NCI-H146 (cell line): ENCODE results near the gene MCTP1.
"Not testable (repeated sequence)": the region's sequence is repeated elsewhere in the genome, so short reads cannot be mapped to it uniquely, and the experiment has no call there.

Experiments used
- DNase-seq: peaks from one replicate; lab custom pipeline; 2025; lab: John Stamatoyannopoulos, UW

MCTP1 gene

DNA sequence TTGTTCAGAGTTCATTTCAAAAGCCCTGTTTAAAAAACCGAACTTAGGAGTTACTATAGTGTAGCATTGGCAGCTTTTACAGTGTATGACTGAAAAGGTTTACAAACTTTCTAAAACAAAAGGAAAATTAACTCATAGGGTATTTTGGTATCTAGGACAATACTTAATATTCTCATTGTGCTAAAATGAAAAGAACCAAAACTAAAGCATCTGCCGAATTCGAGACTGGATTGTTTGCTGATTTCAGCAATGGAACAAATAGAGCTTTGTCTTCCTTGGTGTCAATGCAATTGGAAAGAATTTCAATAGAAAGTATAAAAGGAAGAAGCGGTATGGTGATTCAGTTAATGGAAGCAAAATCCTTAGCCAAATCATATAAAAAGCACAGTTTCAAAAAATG lies 412.4 kb downstream of the MCTP1 start:
- no peak for DNase-seq

DNA sequence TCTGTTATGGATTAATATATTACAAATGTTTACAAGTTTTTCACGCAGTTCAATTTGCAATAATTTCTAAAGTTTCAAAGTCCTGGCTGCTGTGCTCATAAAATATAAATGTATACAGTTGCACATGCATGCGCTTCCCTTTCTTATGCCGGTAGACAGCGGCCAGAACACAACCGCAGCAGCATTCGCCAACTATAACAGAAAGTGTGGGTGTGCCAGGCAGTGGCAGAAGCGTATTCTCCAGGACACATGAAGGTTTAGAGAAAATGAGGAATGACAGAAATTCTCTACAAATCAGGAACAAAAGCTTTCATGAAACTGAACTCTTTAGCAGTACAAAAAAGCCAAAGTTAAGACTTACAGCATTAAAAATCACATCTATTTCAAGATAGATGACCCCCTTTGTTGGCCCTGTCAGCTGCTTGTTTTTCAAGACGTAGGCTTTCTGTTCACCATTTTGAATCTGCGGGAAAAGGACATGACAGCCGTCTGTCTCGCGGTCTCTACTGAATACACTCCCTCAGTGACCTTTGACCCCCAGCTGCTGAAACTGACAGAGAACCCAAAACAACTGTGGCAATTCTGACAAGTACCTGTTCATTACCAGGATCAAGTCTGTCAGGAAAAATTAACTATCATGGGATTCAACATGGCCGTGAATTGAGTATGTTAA lies 414.2 kb downstream of the MCTP1 start:
- peak; percentile 75 for DNase-seq

DNA sequence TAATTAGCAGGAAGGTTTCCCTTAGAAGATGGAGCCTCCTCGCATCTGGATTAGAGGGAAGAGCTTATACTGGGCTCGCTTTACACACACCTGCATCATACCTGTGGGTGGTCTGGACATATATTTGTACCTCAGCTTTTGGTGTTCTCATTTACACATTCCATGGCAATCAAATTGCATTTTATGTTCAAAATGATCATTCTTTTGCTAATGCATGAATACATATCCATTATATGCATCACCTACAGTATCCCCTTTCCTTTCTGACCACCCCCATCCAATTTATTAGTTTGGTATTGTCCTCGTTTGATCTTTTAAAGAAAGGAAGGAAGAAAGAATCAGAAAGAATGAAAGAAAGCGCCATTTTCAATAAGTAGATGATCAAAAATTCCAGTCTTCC lies 415.0 kb downstream of the MCTP1 start:
- DNase-seq = peak; percentile 56

GRCh38 chr5:94863951-94864350 lies 420.9 kb downstream of the MCTP1 start:
- no peak for DNase-seq

DNA sequence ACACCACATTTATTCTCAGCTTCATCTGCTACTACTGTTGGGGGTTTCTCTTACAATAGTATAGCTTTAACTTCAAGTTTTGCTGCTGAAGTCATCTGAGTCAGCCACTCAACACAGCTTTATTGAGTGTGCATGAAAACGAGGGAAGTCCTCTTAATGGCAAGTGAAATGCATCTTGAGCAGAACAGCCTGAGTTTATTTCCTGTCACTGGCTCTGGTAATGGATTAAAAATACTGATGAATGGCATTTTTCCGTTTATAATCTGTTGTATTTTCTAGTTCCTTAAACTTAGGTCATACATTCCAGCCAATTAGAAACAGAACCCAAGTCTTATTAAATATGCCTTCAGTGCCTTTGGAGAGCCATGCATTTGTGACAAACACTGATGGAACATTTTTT lies 427.8 kb downstream of the MCTP1 start:
- no peak for DNase-seq

DNA sequence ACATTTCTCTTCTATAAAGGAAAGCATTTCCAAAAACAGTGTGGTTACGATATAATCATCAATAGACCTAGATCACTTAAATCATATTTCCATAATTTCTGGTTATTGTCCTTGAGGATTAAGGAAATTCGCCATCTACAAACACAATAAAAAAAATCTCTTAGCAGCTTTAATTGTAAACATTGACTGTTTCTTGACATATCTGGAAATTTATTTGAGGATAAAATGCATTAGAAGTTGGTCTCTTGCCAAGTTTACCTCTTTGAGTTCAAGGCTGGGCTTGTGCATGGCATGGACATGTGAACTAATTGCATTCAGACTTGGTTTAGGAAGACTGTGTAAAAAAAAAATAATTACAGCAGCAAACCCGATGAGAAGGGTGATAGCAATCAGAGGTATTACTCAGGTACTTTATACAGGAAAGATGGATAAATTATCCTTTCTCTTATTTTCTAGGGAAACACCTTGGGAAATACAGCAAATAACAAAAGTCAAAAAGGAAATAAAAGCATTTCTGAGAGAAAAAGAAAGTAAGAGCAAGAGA lies 428.6 kb downstream of the MCTP1 start:
- no peak for DNase-seq

GRCh38 chr5:94855543-94855942 lies 429.4 kb downstream of the MCTP1 start:
- DNase-seq = peak; percentile 23

- no peak for DNase-seq
These were observed 431.8 kb downstream of the MCTP1 start for GRCh38 chr5:94853120-94853519.

GRCh38 chr5:94850960-94851359 lies 433.9 kb downstream of the MCTP1 start:
- DNase-seq = no peak

- peak; percentile 64 for DNase-seq
These were observed 434.8 kb downstream of the MCTP1 start for GRCh38 chr5:94849821-94850736.

GRCh38 chr5:94849324-94849723 lies 435.6 kb downstream of the MCTP1 start:
- no peak for DNase-seq

GRCh38 chr5:94847726-94848125 lies 437.2 kb downstream of the MCTP1 start:
- peak; percentile 20 for DNase-seq

DNA sequence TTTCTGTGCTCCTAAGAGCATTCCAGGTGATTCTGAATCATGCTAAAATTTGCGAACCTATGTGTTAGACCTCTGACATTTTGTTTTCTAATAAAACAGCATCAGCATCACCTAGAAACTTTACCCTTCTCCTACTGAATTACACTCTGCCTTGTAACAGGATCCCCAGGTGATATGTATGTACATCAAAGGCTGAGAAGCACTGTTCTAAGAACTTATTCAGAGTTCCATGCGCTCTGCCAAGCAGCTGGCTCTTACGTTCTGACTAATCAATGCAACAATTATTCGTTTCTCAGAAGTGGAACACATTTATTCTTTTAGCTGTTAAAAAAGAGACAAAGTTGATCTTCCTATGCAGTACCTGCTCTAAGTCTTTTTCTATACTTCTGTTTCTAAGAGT lies 437.9 kb downstream of the MCTP1 start:
- no peak for DNase-seq

DNA sequence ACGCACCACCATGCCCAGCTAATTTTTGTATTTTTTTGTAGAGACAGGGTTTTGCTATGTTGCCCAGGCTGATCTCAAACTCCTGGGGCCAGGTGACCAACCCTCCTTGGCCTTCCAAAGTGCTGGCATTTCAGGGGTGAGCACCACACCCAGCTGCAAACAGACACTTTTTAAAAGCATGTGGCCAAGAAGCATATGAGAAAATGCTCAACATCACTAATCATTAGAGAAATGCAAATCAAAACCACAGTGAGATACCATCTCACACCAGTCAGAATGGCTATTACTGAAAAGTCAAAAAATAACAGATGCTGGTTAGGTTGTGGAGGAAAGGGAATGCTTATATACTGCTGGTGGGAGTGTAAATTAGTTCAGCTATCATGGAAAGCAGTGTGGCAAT lies 439.2 kb downstream of the MCTP1 start:
- not testable (repeated sequence) for DNase-seq

GRCh38 chr5:94841598-94842322 lies 443.1 kb downstream of the MCTP1 start:
- no peak for DNase-seq

DNA sequence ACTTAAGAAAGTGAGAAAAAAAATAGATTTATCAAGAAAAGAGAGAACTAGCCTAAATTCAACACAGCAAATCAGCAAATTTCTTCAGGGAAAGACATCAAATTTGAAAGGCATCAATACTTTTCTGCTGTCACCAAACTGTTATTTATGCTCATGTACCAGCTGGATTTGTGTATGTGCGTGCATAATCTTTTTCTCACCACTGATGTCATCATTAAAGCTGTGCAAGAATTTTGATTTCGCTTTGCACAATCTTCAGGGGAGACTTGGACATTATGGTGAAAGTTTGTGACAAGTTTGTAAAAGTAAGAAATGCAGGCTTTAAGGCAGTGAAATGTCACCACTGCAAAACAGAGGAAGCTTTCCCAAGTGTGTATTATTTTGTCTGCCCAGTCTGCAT lies 451.0 kb downstream of the MCTP1 start:
- DNase-seq = no peak

DNA sequence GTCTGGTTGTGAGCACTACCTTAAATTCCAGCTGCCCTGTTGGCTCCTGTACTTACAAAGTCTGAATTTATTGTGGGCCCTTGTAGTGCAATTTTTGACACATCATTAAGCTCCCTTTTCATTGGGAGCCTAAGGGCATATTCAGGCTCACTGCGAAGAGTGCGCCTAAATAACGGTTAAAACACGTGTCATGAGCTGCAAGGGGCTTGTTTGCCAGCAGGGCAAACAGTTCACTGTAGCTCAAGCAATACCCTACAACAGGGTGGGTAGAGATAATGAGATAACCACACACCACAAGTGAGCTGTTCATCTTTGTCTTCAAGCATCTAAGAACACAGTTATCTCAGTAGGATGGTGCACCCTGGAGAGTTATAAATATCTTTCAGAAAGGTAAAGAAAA lies 452.2 kb downstream of the MCTP1 start:
- DNase-seq = peak; percentile 6

DNA sequence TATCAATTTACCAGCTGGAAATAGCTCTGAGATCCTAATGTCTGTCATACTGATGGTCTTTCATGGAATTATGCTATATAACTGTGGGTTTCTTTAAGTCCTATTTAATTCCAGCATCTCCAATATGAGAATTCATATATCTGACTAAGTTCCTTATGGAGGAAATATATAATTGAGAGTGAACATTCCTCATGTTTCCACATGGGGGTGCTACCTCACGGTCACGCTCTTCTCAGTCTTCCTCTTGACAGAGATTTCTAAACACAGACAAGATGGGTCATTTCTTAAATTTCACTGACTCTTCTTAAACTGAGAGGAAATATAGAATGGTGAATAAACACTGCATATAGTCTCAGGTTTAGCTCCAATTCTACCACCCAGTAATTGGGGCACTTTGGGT lies 454.4 kb downstream of the MCTP1 start:
- DNase-seq = no peak

GRCh38 chr5:94828222-94828621 lies 456.7 kb downstream of the MCTP1 start:
- not testable (repeated sequence) for DNase-seq

DNA sequence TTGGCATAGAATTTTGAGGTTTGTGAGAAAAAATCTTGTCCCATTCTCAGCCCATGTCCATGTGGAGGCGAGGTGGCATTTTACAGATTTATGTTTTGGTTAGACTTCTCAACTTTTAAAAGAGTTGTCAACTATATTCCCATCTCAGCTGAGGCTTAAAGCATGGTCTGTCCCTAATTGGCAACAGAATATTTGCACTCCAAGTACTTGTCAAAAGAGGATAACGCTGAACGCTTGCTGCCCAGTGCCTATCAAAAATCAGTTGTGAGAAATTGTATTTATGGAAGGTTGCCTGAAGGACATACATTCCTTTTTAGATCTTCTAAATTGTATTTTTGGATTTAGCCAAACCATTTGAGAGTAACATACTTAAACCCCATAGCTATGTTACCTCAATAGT lies 464.4 kb downstream of the MCTP1 start:
- no peak for DNase-seq

DNA sequence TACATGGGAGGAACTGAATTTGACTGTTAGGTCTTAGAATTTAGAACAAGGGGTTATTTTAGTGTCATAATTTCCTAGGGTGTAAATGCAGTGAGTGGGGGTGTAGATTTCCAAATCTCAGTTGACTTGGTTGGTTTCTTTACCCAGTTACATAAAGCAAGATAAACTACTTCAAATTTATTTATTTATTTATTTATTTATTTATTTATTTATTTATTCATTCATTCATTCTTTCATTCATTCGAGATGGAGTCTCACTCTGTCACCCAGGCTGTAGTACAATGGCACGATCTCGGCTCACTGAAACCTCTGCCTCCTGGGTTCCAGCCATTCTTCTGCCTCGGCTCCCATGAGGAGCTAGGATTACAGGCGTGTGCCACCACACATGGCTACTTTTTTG lies 466.0 kb downstream of the MCTP1 start:
- no peak for DNase-seq

DNA sequence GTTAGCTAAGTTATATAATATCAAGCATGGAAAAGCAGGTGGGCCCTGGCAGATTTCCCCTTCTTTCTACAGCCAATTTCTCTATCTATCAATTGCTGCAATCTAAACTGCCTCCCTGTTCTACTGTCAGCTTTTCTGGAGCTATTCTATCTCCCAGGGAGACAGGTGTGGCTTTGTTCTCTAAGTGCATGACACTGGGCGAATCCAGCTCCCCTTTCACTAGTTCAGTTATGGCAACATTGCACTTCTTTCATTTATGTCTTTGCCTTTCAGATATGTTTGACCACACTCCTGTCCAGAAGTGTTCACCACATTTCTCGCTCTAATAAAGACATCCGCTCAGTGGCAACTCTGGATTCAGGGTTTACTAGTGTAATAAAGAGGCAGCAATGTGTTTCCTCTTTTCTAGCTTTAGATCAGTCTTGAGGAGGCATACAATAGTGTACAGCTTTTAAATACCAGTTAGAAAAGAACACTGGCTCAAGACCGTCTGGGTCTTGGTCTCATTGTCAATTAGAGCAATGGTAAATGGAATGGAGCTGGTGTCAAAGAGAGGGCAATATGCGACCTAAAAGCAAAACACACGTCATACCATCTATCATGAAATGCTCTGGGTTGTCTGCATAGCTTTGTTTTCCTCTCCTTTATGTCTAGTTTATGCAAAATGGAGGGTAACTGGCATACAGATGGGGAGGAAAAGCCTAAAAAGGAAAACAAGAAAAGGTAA lies 469.4 kb downstream of the MCTP1 start:
- peak; percentile 86 for DNase-seq
